ENCODE results near the gene GLT8D2. TPM values are rescaled to one million over a fixed set of nuclear protein-coding genes. Genes with fewer than 3 reads are reported as not detected.
"Not testable (repeated sequence)": the region's sequence is repeated elsewhere in the genome, so short reads cannot be mapped to it uniquely, and the experiment has no call there.

GLT8D2 gene
- total RNA-seq, 5 donors from 2014 or later (not counting 1 experiment from before 2014, with no cell fraction given): 0.29 TPM; not detected in 4

DNA sequence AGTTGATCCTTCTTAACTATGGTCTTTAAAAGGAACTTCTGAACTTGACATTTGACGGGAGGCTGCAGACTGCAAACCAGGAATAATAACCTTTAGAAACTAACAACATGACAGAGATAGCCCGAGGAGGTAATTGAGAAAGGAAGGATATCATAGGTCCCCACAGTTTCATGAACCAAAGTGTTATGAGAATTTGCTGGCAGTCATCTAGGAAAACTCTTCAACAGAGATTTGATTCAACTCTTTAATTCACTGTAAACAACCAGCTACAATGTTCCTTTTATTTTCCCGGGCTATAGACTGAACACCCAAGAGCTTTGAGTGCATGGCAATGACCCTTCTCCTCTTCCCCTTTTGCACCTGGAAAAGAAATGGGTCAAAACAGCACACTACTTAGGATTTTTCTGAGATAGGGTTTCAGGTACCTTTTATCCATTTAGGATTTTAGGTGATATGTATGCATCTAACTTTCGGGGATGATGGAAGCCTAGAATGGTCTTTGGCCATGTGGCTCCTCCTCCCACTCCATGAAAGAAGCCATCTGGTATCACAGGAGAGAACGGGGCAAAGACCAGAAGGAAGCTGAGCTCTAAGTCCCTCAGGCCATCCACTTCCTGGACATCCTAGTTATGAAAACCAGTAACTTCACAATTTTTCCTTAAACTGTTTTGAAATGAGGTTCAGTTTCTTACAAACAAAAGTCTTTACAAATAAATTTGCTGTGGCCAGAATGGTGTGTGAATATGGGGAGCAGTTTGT, 23.0 kb downstream of the GLT8D2 start:
- Histone ChIP-seq H3K9me3 (no peaks in the 10 kb centered on the region), H3K4me3 (ENCODE audit: control insufficient read depth in 1 of 2, extremely low read depth in 1 of 2, low read length in 1 of 2) (no peak overlapping the region), H3K4me1 (ENCODE audit: control insufficient read depth in 1 of 2, extremely low read depth in 1 of 2, insufficient read depth in 2 of 2, low read length in 2 of 2) (no peaks in the 10 kb centered on the region), H3K27ac (ENCODE audit: low read length) (no peak overlapping the region), H3K36me3 (ENCODE audit: control insufficient read depth in 2 of 2, extremely low read depth in 1 of 2, insufficient read depth in 1 of 2, low read length in 1 of 2) (no peaks in the 10 kb centered on the region), H3K27me3 (replicated peaks in 1 of 2; ENCODE audit: control insufficient read depth in 2 of 2, extremely low read depth in 1 of 2, insufficient read depth in 2 of 2, low read length in 1 of 2) (no peaks in the 10 kb centered on the region)
- 0% methylated on average over 1 of the region's 5 CpGs for WGBS (ENCODE audit: insufficient coverage)
- DNase-seq (no peak), ATAC-seq (replicated peaks in 1 of 4) (no peak)
- CTCF ChIA-PET: interaction anchor here in 1 of 2 donors (0.6 kb wide), 1 partner anchor 339 kb away, joined by 3 read pairs; no protein-coding TSS in a partner anchor
- no peaks in the 10 kb centered on the region for H3K9me3 Mint-ChIP-seq
- H3K4me3 Mint-ChIP-seq: no peak overlapping the region
- H3K27ac Mint-ChIP-seq: no peak overlapping the region
- POLR2A ChIA-PET: no interaction called here
- H3K4me1 Mint-ChIP-seq: no peaks in the 10 kb centered on the region
- H3K36me3 Mint-ChIP-seq: no peaks in the 10 kb centered on the region
- peaks cover 13 to 14% of the 10 kb centered on the region in 2 donors for H3K27me3 Mint-ChIP-seq

DNA sequence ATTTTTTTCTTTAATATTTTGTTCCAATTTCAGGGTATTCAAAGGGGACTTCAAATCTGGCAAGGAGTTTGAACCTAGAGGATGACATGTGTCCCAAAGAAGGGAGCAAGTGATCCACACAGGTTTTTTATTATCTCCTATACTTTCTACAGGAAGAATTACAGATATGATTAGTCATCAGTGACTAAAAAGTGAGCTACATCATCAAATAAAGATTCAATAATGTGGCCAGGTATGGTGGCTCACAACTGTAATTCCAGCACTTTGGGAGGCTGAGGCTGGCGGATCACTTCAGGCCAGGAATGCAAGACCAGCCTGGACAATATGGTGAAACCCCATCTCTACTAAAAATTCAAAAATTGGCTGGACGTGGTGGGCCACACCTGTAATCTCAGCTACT, 24.2 kb downstream of the GLT8D2 start:
- no peaks in the 10 kb centered on the region for H3K36me3 ChIP-seq (ENCODE audit: control insufficient read depth in 2 of 2, extremely low read depth in 1 of 2, insufficient read depth in 1 of 2, low read length in 1 of 2)
- POLR2A ChIA-PET: no interaction called here
- Mint-ChIP-seq H3K27ac (no peak overlapping the region), H3K4me1 (no peaks in the 10 kb centered on the region), H3K36me3 (no peaks in the 10 kb centered on the region), H3K9me3 (no peaks in the 10 kb centered on the region), H3K27me3 (peaks cover 16 to 17% of the 10 kb centered on the region in 2 donors), H3K4me3 (no peak overlapping the region)
- no peaks in the 10 kb centered on the region for H3K4me1 ChIP-seq (ENCODE audit: control insufficient read depth in 1 of 2, extremely low read depth in 1 of 2, insufficient read depth in 2 of 2, low read length in 2 of 2)
- no peak overlapping the region for H3K27ac ChIP-seq (ENCODE audit: low read length)
- DNase-seq (no peak), ATAC-seq (replicated peaks in 1 of 4) (no peak)
- H3K4me3 ChIP-seq (ENCODE audit: control insufficient read depth in 1 of 2, extremely low read depth in 1 of 2, low read length in 1 of 2): no peak overlapping the region
- 100% methylated on average over 1 of the region's 2 CpGs for WGBS (ENCODE audit: insufficient coverage)
- CTCF ChIA-PET: no interaction called here
- H3K9me3 ChIP-seq: no peaks in the 10 kb centered on the region
- H3K27me3 ChIP-seq (replicated peaks in 1 of 2; ENCODE audit: control insufficient read depth in 2 of 2, extremely low read depth in 1 of 2, insufficient read depth in 2 of 2, low read length in 1 of 2): peaks cover 0 to 4% of the 10 kb centered on the region in 2 experiments

DNA sequence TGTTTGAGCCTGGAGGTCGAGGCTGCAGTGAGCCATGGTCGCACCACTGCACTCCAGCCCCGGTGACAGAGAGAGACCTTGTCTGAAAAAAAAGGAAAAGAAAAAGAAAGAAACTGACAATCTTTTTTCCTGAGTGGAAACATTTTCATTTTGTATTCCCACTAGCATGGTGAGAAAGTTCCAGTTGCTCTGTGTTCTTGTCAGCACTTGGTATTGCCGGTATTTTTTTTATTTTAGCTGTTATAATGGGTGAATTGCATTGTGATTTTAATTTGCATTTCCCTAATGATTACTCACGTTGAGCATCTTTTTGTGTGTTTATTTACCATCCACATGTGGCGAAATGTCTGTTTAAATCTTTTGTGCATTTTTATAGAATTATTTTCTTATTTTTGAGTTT, 25.6 kb downstream of the GLT8D2 start:
- no peaks in the 10 kb centered on the region for H3K9me3 ChIP-seq
- 79% methylated on average over 3 of the region's 6 CpGs for WGBS (ENCODE audit: insufficient coverage)
- ChIA-PET CTCF (no interaction called here), POLR2A (no interaction called here)
- H3K36me3 Mint-ChIP-seq: no peaks in the 10 kb centered on the region
- ATAC-seq (replicated peaks in 1 of 4): no peak
- DNase-seq: no peak
- no peaks in the 10 kb centered on the region for H3K4me1 ChIP-seq (ENCODE audit: control insufficient read depth in 1 of 2, extremely low read depth in 1 of 2, insufficient read depth in 2 of 2, low read length in 2 of 2)
- no peak overlapping the region for H3K4me3 Mint-ChIP-seq
- no peaks in the 10 kb centered on the region for H3K4me1 Mint-ChIP-seq
- H3K4me3 ChIP-seq (ENCODE audit: control insufficient read depth in 1 of 2, extremely low read depth in 1 of 2, low read length in 1 of 2): no peak overlapping the region
- H3K27me3 ChIP-seq (replicated peaks in 1 of 2; ENCODE audit: control insufficient read depth in 2 of 2, extremely low read depth in 1 of 2, insufficient read depth in 2 of 2, low read length in 1 of 2): peaks cover 0 to 4% of the 10 kb centered on the region in 2 experiments
- H3K27ac ChIP-seq (ENCODE audit: low read length): no peak overlapping the region
- H3K27me3 Mint-ChIP-seq: peaks cover 27% of the 10 kb centered on the region in 2 donors
- H3K27ac Mint-ChIP-seq: no peak overlapping the region
- no peaks in the 10 kb centered on the region for H3K36me3 ChIP-seq (ENCODE audit: control insufficient read depth in 2 of 2, extremely low read depth in 1 of 2, insufficient read depth in 1 of 2, low read length in 1 of 2)
- no peaks in the 10 kb centered on the region for H3K9me3 Mint-ChIP-seq

DNA sequence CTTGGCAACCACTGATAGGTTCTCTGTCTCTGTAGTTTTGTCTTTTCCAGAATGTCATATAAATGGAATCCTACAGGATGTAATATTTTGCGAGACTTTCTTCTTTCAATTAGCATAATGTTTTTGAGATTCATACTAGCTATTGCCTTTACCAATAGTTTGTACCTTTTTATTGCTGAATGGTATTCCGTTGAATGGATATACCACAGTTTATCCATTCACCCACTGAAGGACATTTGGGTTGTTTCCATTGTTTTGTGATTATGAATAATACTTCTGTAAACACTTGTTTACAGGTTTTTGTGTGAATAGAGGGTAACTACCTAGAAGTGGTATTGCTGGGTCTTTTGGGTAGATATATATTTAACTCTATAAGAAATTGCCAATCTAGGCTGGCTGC, 26.3 kb downstream of the GLT8D2 start:
- no peak overlapping the region for H3K27ac Mint-ChIP-seq
- no peaks in the 10 kb centered on the region for H3K36me3 Mint-ChIP-seq
- CTCF ChIA-PET: no interaction called here
- POLR2A ChIA-PET: no interaction called here
- H3K9me3 Mint-ChIP-seq: no peaks in the 10 kb centered on the region
- Histone ChIP-seq H3K4me3 (ENCODE audit: control insufficient read depth in 1 of 2, extremely low read depth in 1 of 2, low read length in 1 of 2) (no peak overlapping the region), H3K27me3 (replicated peaks in 1 of 2; ENCODE audit: control insufficient read depth in 2 of 2, extremely low read depth in 1 of 2, insufficient read depth in 2 of 2, low read length in 1 of 2) (peaks cover 0 to 4% of the 10 kb centered on the region in 2 experiments), H3K36me3 (ENCODE audit: control insufficient read depth in 2 of 2, extremely low read depth in 1 of 2, insufficient read depth in 1 of 2, low read length in 1 of 2) (no peaks in the 10 kb centered on the region), H3K27ac (ENCODE audit: low read length) (no peak overlapping the region), H3K4me1 (ENCODE audit: control insufficient read depth in 1 of 2, extremely low read depth in 1 of 2, insufficient read depth in 2 of 2, low read length in 2 of 2) (no peaks in the 10 kb centered on the region), H3K9me3 (no peaks in the 10 kb centered on the region)
- H3K27me3 Mint-ChIP-seq: peaks cover 24 to 25% of the 10 kb centered on the region in 2 donors
- H3K4me1 Mint-ChIP-seq: no peaks in the 10 kb centered on the region
- DNase-seq: no peak
- no peak for ATAC-seq (replicated peaks in 1 of 4)
- no peak overlapping the region for H3K4me3 Mint-ChIP-seq
- no CpG with 5 or more reads among the region's 2 CpGs for WGBS (ENCODE audit: insufficient coverage)

DNA sequence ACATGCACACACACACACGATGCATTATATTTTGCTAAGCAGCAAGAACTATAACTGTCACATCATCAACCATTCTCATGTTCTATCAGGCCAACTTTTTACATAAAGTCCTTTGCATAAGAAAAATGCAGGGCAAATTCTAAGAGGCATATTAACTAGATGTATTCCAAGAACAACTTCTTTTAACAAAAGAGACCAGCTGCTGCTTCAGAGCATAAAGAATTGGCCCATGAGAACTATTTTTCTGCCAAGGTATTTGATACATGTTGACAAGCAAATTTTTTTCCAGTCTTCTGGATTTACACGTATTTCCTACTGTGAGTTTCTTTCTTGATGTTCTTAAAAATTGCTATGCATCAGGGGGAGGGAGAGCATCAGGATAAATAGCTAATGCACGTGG, 27.2 kb downstream of the GLT8D2 start:
- H3K4me3 ChIP-seq (ENCODE audit: control insufficient read depth in 1 of 2, extremely low read depth in 1 of 2, low read length in 1 of 2): no peak overlapping the region
- 83% methylated on average over 1 of the region's 3 CpGs for WGBS (ENCODE audit: insufficient coverage)
- H3K27me3 ChIP-seq (replicated peaks in 1 of 2; ENCODE audit: control insufficient read depth in 2 of 2, extremely low read depth in 1 of 2, insufficient read depth in 2 of 2, low read length in 1 of 2): peaks cover 0 to 4% of the 10 kb centered on the region in 2 experiments
- Mint-ChIP-seq H3K4me1 (no peaks in the 10 kb centered on the region), H3K4me3 (no peak overlapping the region), H3K9me3 (no peaks in the 10 kb centered on the region), H3K27ac (no peak overlapping the region), H3K27me3 (peaks cover 22 to 23% of the 10 kb centered on the region in 2 donors), H3K36me3 (no peaks in the 10 kb centered on the region)
- no peak overlapping the region for H3K27ac ChIP-seq (ENCODE audit: low read length)
- ChIA-PET CTCF (no interaction called here), POLR2A (no interaction called here)
- H3K36me3 ChIP-seq (ENCODE audit: control insufficient read depth in 2 of 2, extremely low read depth in 1 of 2, insufficient read depth in 1 of 2, low read length in 1 of 2): no peaks in the 10 kb centered on the region
- no peaks in the 10 kb centered on the region for H3K9me3 ChIP-seq
- DNase-seq (no peak), ATAC-seq (replicated peaks in 1 of 4) (no peak)
- no peaks in the 10 kb centered on the region for H3K4me1 ChIP-seq (ENCODE audit: control insufficient read depth in 1 of 2, extremely low read depth in 1 of 2, insufficient read depth in 2 of 2, low read length in 2 of 2)

DNA sequence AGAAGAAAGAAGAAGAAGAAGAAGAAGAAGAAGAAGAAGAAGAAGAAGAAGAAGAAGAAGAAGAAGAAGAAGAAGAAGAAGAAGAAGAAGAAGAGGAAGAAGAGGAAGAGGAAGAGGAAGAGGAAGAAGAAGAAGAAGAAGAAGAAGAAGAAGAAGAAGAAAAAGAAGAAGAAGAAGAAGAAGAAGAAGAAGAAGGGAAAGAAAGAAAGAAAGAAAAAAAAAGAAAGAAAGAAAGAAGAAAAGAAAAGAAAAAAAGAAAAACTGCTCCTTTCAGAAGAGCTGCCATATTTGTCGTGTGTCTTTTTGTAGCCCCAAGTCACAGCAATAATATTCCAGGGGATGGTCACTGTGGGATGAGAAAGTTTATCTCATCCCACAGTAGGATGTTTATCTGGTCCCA, 28.1 kb downstream of the GLT8D2 start:
- H3K9me3 Mint-ChIP-seq; H3K27ac ChIP-seq (ENCODE audit: low read length); ATAC-seq (replicated peaks in 1 of 4); H3K4me1 Mint-ChIP-seq; H3K4me1 ChIP-seq (ENCODE audit: control insufficient read depth in 1 of 2, extremely low read depth in 1 of 2, insufficient read depth in 2 of 2, low read length in 2 of 2); H3K4me3 ChIP-seq (ENCODE audit: control insufficient read depth in 1 of 2, extremely low read depth in 1 of 2, low read length in 1 of 2); H3K36me3 ChIP-seq (ENCODE audit: control insufficient read depth in 2 of 2, extremely low read depth in 1 of 2, insufficient read depth in 1 of 2, low read length in 1 of 2); H3K36me3 Mint-ChIP-seq; CTCF ChIA-PET; POLR2A ChIA-PET; H3K4me3 Mint-ChIP-seq; H3K9me3 ChIP-seq; DNase-seq; H3K27me3 ChIP-seq (replicated peaks in 1 of 2; ENCODE audit: control insufficient read depth in 2 of 2, extremely low read depth in 1 of 2, insufficient read depth in 2 of 2, low read length in 1 of 2); H3K27ac Mint-ChIP-seq: not testable (repeated sequence)
- no CpG with 5 or more reads among the region's 1 CpG for WGBS (ENCODE audit: insufficient coverage)
- peaks cover 22 to 23% of the 10 kb centered on the region in 2 donors for H3K27me3 Mint-ChIP-seq
